GM18499 (cell line): Measurements from ENCODE around the gene NIPSNAP2.
"Not testable (repeated sequence)": the region's sequence is repeated elsewhere in the genome, so short reads cannot be mapped to it uniquely, and the experiment has no call there.

ENCODE experiments used
- ATAC-seq: cut with Tn5 transposase; IDR thresholded peaks from one replicate; pipeline ENCODE4 v1.9.1; 2021; ENCODE audit warnings: moderate number of reproducible peaks; ENCODE audit not compliant: insufficient read depth, unreplicated experiment

Gene NIPSNAP2

DNA sequence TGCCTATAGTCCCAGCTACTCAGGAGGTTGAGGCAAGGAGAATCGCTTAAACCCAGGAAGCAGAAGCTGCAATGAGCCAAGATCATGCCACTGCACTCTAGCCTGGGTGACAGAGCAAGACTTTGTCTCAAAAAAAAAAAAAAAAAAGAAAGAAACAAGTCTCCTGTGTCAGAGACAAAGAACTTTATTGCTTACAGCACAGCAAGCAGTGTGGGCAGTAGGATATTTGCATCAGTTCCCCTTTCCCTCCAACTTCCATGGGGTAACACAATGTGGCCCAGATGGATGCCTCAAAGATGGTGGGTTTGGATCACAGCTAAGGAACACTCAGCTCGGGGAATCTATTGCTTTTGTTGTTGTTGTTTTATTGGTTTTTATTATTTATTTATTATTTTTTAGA, 81.4 kb downstream of the NIPSNAP2 start:
- ATAC-seq: not testable (repeated sequence)

DNA sequence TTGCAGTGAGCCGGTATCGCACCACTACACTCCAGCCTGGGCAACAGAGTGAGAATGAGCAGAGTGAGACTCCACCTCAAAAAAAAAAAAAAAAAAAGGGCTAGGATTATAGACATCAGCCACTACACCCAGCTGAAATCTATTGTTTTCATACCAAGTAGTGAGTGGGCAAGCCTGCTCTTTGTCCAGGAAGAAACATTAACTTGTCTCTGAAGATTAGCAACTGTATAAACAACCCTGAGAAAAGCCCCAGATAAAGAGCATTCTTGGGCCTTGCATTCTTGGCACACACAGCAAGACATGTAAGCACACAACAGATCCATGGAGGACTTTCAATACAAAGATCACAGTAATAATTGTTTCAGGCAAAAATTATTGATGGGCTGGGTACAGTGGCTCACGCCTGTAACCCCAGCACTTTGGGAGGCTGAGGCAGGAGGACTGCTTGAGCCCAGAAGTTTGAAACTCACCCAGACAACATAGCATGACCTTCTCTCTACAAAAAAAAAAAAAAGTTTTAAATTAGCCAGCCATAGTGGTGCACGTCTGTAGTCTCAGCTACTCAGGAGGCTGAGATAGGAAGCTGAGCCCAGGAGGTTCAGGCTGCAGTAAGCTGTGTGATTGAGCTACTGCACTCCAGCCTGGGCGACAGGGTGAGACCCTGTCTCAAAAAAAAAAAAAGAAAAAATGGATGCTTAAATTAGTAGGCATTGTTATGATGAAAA, 82.5 kb downstream of the NIPSNAP2 start:
- ATAC-seq: no peak

DNA sequence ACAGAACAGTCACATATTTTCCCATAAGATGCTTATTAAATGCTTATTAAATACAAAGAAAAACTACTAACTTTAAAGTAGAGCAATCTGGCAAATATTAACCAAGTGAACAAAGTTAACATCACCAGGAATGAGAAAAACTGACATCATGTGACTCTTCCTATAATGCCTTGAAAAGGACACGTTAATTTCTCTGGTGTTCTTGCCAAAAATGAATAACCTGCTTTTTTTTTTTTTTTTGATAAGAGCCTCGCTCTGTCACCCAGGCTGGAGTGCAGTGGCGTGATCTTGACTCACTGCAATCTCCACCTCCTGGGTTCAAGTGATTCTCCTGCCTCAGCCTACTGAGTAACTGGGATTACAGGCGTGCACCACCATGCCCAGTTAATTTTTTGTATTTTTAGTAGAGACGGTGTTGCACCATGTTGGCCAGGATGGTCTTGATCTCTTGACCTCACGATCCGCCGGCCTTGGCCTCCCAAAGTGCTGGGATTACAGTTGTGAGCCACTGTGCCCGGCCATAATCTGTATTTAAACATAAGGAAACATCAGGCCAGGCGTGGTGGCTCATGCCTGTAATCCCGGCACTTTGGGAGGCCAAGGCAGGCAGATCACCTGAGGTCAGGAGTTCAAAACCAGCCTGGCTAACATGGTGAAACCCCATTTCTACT, 83.2 kb downstream of the NIPSNAP2 start:
- not testable (repeated sequence) for ATAC-seq

DNA sequence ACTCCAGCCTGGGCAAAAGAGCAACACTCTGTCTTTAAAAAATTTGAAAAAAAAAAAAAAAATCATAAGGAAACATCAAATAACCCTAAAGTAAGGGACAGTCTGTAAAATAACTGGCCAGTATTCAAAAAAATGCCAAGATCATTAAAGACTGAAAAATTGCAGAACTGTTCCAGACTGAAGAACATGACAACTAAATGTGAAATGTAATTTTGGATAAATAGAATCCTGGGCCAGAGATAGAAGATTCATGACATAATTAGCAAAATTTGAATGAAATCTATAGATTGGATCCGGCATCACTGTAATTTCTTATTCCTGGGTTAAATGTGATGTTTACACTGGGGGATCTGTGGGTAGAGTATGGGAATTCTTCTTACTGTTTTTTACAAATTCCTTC, 83.9 kb downstream of the NIPSNAP2 start:
- no peak for ATAC-seq

DNA sequence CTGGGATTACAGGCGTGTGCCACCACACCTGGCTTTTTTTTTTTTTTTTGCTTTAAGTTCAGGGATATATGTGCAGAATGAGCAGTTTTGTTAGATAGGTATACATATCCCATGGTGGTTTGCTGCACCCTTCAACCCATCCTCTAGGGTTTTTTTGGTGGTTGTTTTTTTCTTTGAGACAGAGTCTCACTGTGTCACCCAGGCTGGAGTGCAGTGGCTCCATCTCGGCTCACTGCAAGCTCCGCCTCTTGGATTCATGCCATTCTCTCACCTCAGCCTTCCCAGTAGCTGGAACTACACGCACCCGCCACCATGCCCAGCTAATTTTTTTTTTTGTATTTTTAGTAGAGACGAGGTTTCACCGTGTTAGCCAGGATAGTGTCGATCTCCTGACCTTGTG, 84.4 kb downstream of the NIPSNAP2 start:
- ATAC-seq: not testable (repeated sequence)
